Endothelial cell of umbilical vein (primary cell): ENCODE measurements around the gene PACS1. TPM values are rescaled to one million over a fixed set of nuclear protein-coding genes. Genes with fewer than 3 reads are reported as not detected.

Experiments
- BruUV-seq: library from RNA; stranded (reverse); fragments of 400-500 nt; replicated peaks from 2 replicates; lab custom pipeline; 2021; lab: Mats Ljungman, UMichigan
- CTCF ChIA-PET: fragments of 300-600, 350-600 bp; sonication (Branson Sonifier 250); formaldehyde crosslinking; loops from one replicate; lab custom pipeline; 2021; ENCODE audit warnings: antibody characterized with exemption, inconsistent platforms; lab: Charles Lee
- POLR2A ChIA-PET: fragments of 300-600, 350-600 bp; sonication (Branson Sonifier 250); formaldehyde crosslinking; loops from one replicate; lab custom pipeline; 2021; ENCODE audit warnings: antibody characterized with exemption, inconsistent platforms; lab: Charles Lee
- DNase-seq: peaks from one replicate; pipeline ENCODE4 v3.0.0-alpha.2; 2011; ENCODE audit warnings: low read depth, low spot score
- FAIRE-seq: peaks from 2 replicates; lab custom pipeline; 2011; peaks lifted over from hg19 to GRCh38; lab: Jason Lieb, UNC
- H2AFZ ChIP-seq: 2 replicates; pipeline ENCODE4 v1.6.0; 2012; ENCODE audit warnings: low read depth, low read length, control low read depth, inconsistent platforms
- H3K27ac ChIP-seq: 2 replicates; pipeline ENCODE4 v1.5.1; 2011; ENCODE audit warnings: low read depth, mild to moderate bottlenecking, control low read depth, low read length, moderate library complexity; ENCODE audit not compliant: insufficient read depth
- H3K27me3 ChIP-seq, 2 experiments: 2 replicates each; pipeline versions ENCODE4 v1.6.0 to v1.6.1; 2011; ENCODE audit warnings: low read length in 2 of 2, mixed read lengths in 1 of 2; ENCODE audit not compliant: control insufficient read depth in 2 of 2, insufficient read depth in 2 of 2
- H3K36me3 ChIP-seq, 2 experiments: 2 replicates in 1 of 2; 3 replicates in 1 of 2; pipeline ENCODE4 v1.5.1; 2011; ENCODE audit warnings: low read length in 2 of 2, mild to moderate bottlenecking in 1 of 2, moderate library complexity in 1 of 2; ENCODE audit not compliant: control insufficient read depth in 2 of 2, insufficient read depth in 2 of 2; ENCODE audit errors: extremely low read depth in 1 of 2
- H3K4me1 ChIP-seq: 3 replicates; pipeline ENCODE4 v1.5.1; 2011; ENCODE audit warnings: mild to moderate bottlenecking, low read length; ENCODE audit not compliant: control insufficient read depth, insufficient read depth; ENCODE audit errors: extremely low read depth
- H3K4me2 ChIP-seq: 2 replicates; pipeline ENCODE4 v1.6.1; 2011; ENCODE audit warnings: low read length, control low read depth, mixed read lengths; ENCODE audit not compliant: insufficient read depth
- H3K4me3 ChIP-seq, 3 experiments: fragments of 200-600 bp in 1 of 3; sonication (generic), shearing (Covaris generic) in 1 of 3; replicated peaks in 1 of 3; 2 replicates each; pipeline ENCODE4 v1.5.1; 2011 to 2016; ENCODE audit warnings: control low read depth in 3 of 3, low read length in 3 of 3, mild to moderate bottlenecking in 2 of 3, inconsistent platforms in 1 of 3, low read depth in 1 of 3, moderate library complexity in 1 of 3; ENCODE audit not compliant: insufficient read depth in 1 of 3
- H3K79me2 ChIP-seq: 2 replicates; pipeline ENCODE4 v1.6.0; 2012; ENCODE audit warnings: low read length, inconsistent platforms; ENCODE audit not compliant: control insufficient read depth, insufficient read depth
- H3K9ac ChIP-seq: replicated peaks from 2 replicates; pipeline ENCODE3; 2011; ENCODE audit warnings: low read length, control low read depth; ENCODE audit not compliant: insufficient read depth; ENCODE audit errors: extremely low read depth
- H3K9me1 ChIP-seq: replicated peaks from 3 replicates; pipeline ENCODE4 v1.6.0; 2011; ENCODE audit warnings: mild to moderate bottlenecking, low read length; ENCODE audit not compliant: control insufficient read depth, insufficient read depth; ENCODE audit errors: extremely low read depth
- H3K9me3 ChIP-seq: replicated peaks from 2 replicates; pipeline ENCODE4 v1.5.1; 2012; ENCODE audit warnings: low read length, inconsistent platforms; ENCODE audit not compliant: control insufficient read depth, insufficient read depth
- H4K20me1 ChIP-seq: replicated peaks from 2 replicates; pipeline ENCODE3; 2011; ENCODE audit warnings: mild to moderate bottlenecking, low read length; ENCODE audit not compliant: control insufficient read depth, insufficient read depth; ENCODE audit errors: extremely low read depth
- CTCF ChIP-seq, 2 donors: IDR thresholded peaks; 1 replicate in 1 of 2; 2 replicates in 1 of 2; pipeline ENCODE4 v1.5.1; 2011; ENCODE audit warnings: low read length in 2 of 2, mild to moderate bottlenecking in 2 of 2, moderate library complexity in 2 of 2, control low read depth in 1 of 2, inconsistent platforms in 1 of 2, low read depth in 1 of 2; ENCODE audit not compliant: insufficient read depth in 1 of 2; ENCODE audit errors: extremely low read depth in 1 of 2
- EZH2 ChIP-seq: IDR thresholded peaks from 2 replicates; pipeline ENCODE4 v1.6.1; 2012; ENCODE audit warnings: borderline replicate concordance, low read depth, mild to moderate bottlenecking, moderate library complexity, low read length, inconsistent platforms; ENCODE audit not compliant: severe bottlenecking
- FOS ChIP-seq: IDR thresholded peaks from 2 replicates; pipeline ENCODE4 v1.6.1; 2011; ENCODE audit warnings: mild to moderate bottlenecking, low read length, moderate library complexity, borderline replicate concordance; ENCODE audit not compliant: insufficient read depth
- GATA2 ChIP-seq: IDR thresholded peaks from 2 replicates; pipeline ENCODE4 v1.7.0; 2011; ENCODE audit warnings: low read depth, mild to moderate bottlenecking, moderate library complexity, mixed read lengths, low read length; ENCODE audit not compliant: insufficient read length, insufficient read depth
- JUN ChIP-seq: IDR thresholded peaks from 2 replicates; pipeline ENCODE4 v1.6.1; 2011; ENCODE audit warnings: borderline replicate concordance, low read depth; ENCODE audit not compliant: insufficient read length, insufficient read depth
- MAX ChIP-seq: IDR thresholded peaks from 2 replicates; pipeline ENCODE4 v1.6.1; 2011; ENCODE audit not compliant: insufficient read depth, insufficient read length
- MYC ChIP-seq: IDR thresholded peaks from one replicate; pipeline ENCODE4 v1.6.1; 2011; ENCODE audit warnings: mild to moderate bottlenecking, low read depth, low read length
- POLR2A ChIP-seq: IDR thresholded peaks from 2 replicates; pipeline ENCODE4 v1.6.1; 2012; ENCODE audit warnings: low read depth, mild to moderate bottlenecking, control low read depth, low read length
- POLR2AphosphoS5 ChIP-seq: IDR thresholded peaks from 2 replicates; pipeline ENCODE4 v1.6.1; 2012; ENCODE audit warnings: low read depth, mild to moderate bottlenecking, control low read depth, low read length, moderate library complexity; ENCODE audit not compliant: insufficient read depth
- dilution Hi-C: fragments of 300-500 bp; cut with MboI; formaldehyde crosslinking; loops from one replicate; pipeline ENCODE4 v1.15.0; 2019; ENCODE audit warnings: low sequenced_read_pairs; ENCODE audit not compliant: extremely low pct_ligation_motif_present
- intact Hi-C: fragments of 100-400 bp; cut with micrococcal nuclease; formaldehyde crosslinking; loops from one replicate; pipeline ENCODE4 v1.10.0; 2022
- polyA plus RNA-seq, 4 experiments: library from polyadenylated mRNA; depleted of rRNA in 3 of 4; stranded (reverse) in 3 of 4; unstranded in 1 of 4; fragments of >200 nt; gene quantifications; 2 replicates each; pipeline versions ENCODE4 v1.2.1 to v1.2.3, GENCODE V29; 2011 to 2012; ENCODE audit warnings: missing spikeins in 1 of 4
- total RNA-seq: library from RNA; stranded (reverse); gene quantifications from 2 replicates; pipeline ENCODE4 v1.2.3, GENCODE V29; 2021

PACS1 gene
- total and polyA plus RNA-seq, 2 donors (not counting 3 experiments of a cell fraction or from before 2014, with no cell fraction given) = 26.4 to 64.4 TPM

GRCh38 chr11:66266378-66267038 is 196.4 kb downstream of the PACS1 start:
- TF ChIP-seq EZH2 (no peak), CTCF (IDR thresholded peaks at IDR 0.05; ENCODE audit: extremely low read depth in 1 of 2, insufficient read depth in 1 of 2, low read depth in 1 of 2, low read length in 2 of 2) (no peak), MYC (no peak), GATA2 (no peak), FOS (no peak), POLR2AphosphoS5 (no peak), MAX (no peak), POLR2A (no peak), JUN (no peak)
- intact Hi-C loops = loop anchor here (1.0 kb wide), 1 partner anchor 23 kb away; the partner anchor contains the start of gene YIF1A
- H4K20me1 ChIP-seq = no peaks in the 10 kb centered on the region
- H3K9ac ChIP-seq = no peak overlapping the region
- no peak overlapping the region for H3K4me3 ChIP-seq
- no peak overlapping the region for H2AFZ ChIP-seq
- H3K4me2 ChIP-seq = no peak overlapping the region
- ChIA-PET CTCF (interaction anchor here (0.7 to 6.2 kb wide), 2 partner anchors 15 to 44 kb away, joined by 3 to 53 read pairs; no protein-coding TSS in a partner anchor), POLR2A (no interaction called here)
- dilution Hi-C loops = no loop called here
- DNase-seq (no peak), FAIRE-seq (no peak)
- no peaks in the 10 kb centered on the region for H3K9me3 ChIP-seq
- no peaks in the 10 kb centered on the region for H3K27me3 ChIP-seq
- peaks cover 0 to 30% of the 10 kb centered on the region in 2 experiments for H3K36me3 ChIP-seq
- H3K79me2 ChIP-seq = peaks cover 25% of the 10 kb centered on the region
- H3K9me1 ChIP-seq = no peaks in the 10 kb centered on the region
- no TSS peak for BruUV-seq
- H3K4me1 ChIP-seq = peaks cover 12% of the 10 kb centered on the region
- H3K27ac ChIP-seq = no peak overlapping the region
